Activated CD4-positive, CD25-positive, alpha-beta regulatory T cell treated with anti-CD3 and anti-CD28 coated beads, Interleukin-2, amount 50 U/mL, for 24 hours (primary cell): ENCODE data around the gene FUBP3.

Source experiments
- ATAC-seq, 2 donors: fragments of 150-1000 bp; cut with Tn5 transposase; one replicate each; pipeline ENCODE4 v1.10.0; 2021; ENCODE audit warnings: mild to moderate bottlenecking in 1 of 2, moderate library complexity in 1 of 2

Gene FUBP3

GRCh38 chr9:130687615-130688014 lies 108.2 kb downstream of the FUBP3 start:
- no peak for ATAC-seq
